K562 (cell line): Measurements from ENCODE around the gene SERAC1.

Experiments used
- DNMT1 ChIP-seq: fragments of 450-650 bp; IDR thresholded peaks from 2 replicates; pipeline ENCODE4 v1.6.1; 2016; ENCODE audit warnings: antibody characterized with exemption, mild to moderate bottlenecking
- EZH2 ChIP-seq: IDR thresholded peaks from 2 replicates; pipeline ENCODE4 v1.6.1; 2012; ENCODE audit warnings: low read depth, mild to moderate bottlenecking, inconsistent platforms, low read length, borderline replicate concordance
- FOSL1 ChIP-seq: fragments of 200-800 bp; sonication (Bioruptor generic); conservative IDR thresholded peaks from 2 replicates; pipeline ENCODE4 v1.6.1; 2016; ENCODE audit warnings: missing genetic modification characterization, missing compliant biosample characterization
- NR3C1 ChIP-seq: sonication (generic); formaldehyde crosslinking; IDR thresholded peaks from 2 replicates; pipeline ENCODE4 v1.8.1; 2022; ENCODE audit warnings: missing genetic modification reagents
- ZNF140 ChIP-seq: fragments of 250-450 bp; sonication (Bioruptor Pico); IDR thresholded peaks from 2 replicates; pipeline ENCODE4 v1.8.0; 2021; ENCODE audit warnings: moderate library complexity, mild to moderate bottlenecking, inconsistent platforms

DNA sequence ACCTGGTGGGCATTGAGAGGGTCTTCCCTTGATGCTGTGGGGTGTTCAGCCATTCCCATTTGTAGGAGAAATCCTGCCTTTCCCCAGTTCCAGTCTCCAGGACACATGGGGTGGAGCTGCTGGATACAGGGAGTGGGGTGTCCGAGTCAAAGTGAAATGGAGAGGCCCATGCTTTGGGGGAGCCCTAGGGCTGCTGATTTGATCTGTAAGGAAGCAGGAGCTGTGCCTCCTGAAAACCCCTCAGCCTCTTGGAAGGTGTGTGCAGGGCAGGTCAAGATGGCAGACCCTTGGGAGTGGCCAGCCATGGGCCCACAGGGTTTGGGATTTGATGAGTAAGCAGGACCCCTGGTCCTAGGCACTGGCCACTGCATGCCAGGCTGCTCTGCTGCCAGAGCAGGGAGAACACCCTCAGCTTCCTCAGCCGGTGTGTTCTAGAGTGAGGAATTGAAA lies 82.0 kb downstream of the SERAC1 start:
- no peak for TF ChIP-seq FOSL1 (tag)
- no peak for TF ChIP-seq EZH2
- TF ChIP-seq NR3C1 (CRISPR knock-in tag): no peak
- TF ChIP-seq DNMT1: no peak
- TF ChIP-seq ZNF140 (CRISPR knock-in tag): no peak
